Loucy (cell line): Measurements from ENCODE around the gene SPOCK3.

Experiments used
- H2AFZ ChIP-seq: fragments of 200-600 bp; sonication (generic); 2 replicates; pipeline ENCODE4 v1.6.0; 2016; ENCODE audit warnings: antibody characterized with exemption, mild to moderate bottlenecking, low read length, moderate library complexity
- H3F3A ChIP-seq: fragments of 200-600 bp; 2 replicates; pipeline ENCODE4 v1.6.0; 2016; ENCODE audit warnings: antibody characterized with exemption, low read depth, mild to moderate bottlenecking
- H3K27me3 ChIP-seq: fragments of 200-600 bp; sonication (generic); 2 replicates; pipeline ENCODE4 v1.6.1; 2014; ENCODE audit warnings: low read length, mild to moderate bottlenecking; ENCODE audit not compliant: insufficient read depth, poor library complexity, severe bottlenecking
- H3K36me3 ChIP-seq: fragments of 200-600 bp; sonication (generic); 2 replicates; pipeline ENCODE4 v1.6.1; 2016; ENCODE audit warnings: low read length; ENCODE audit not compliant: insufficient read depth
- H3K4me1 ChIP-seq: fragments of 200-600 bp; sonication (generic); 2 replicates; pipeline ENCODE4 v1.5.1; 2014; ENCODE audit warnings: low read length, mild to moderate bottlenecking; ENCODE audit not compliant: insufficient read depth, poor library complexity, severe bottlenecking
- H3K4me2 ChIP-seq: fragments of 200-600 bp; sonication (generic); 2 replicates; pipeline ENCODE4 v1.6.0; 2014; ENCODE audit warnings: antibody characterized with exemption, low read length, low read depth, mild to moderate bottlenecking; ENCODE audit not compliant: poor library complexity, severe bottlenecking
- H3K4me3 ChIP-seq: fragments of 200-600 bp; sonication (generic); 2 replicates; pipeline ENCODE4 v1.5.1; 2014; ENCODE audit warnings: low read length, mild to moderate bottlenecking, mixed read lengths; ENCODE audit not compliant: poor library complexity, severe bottlenecking
- H3K79me2 ChIP-seq: fragments of 200-600 bp; sonication (generic); 2 replicates; pipeline ENCODE4 v1.6.1; 2014; ENCODE audit warnings: low read length; ENCODE audit not compliant: insufficient read depth
- H3K9ac ChIP-seq: fragments of 200-600 bp; sonication (generic); 2 replicates; pipeline ENCODE4 v1.6.0; 2014; ENCODE audit warnings: mild to moderate bottlenecking, low read depth, low read length, moderate library complexity; ENCODE audit not compliant: poor library complexity, severe bottlenecking
- H3K9me2 ChIP-seq: fragments of 200-600 bp; sonication (generic); replicated peaks from 2 replicates; pipeline ENCODE4 v1.6.1; 2016; ENCODE audit warnings: low read depth, low read length, mixed read lengths
- H3K9me3 ChIP-seq: fragments of 200-600 bp; sonication (generic); 2 replicates; pipeline ENCODE4 v1.6.1; 2014; ENCODE audit warnings: mild to moderate bottlenecking, antibody characterized with exemption, low read length, low read depth; ENCODE audit not compliant: insufficient read depth
- H4K20me1 ChIP-seq: fragments of 200-600 bp; sonication (generic); 2 replicates; pipeline ENCODE4 v1.6.0; 2014; ENCODE audit warnings: antibody characterized with exemption, low read length, mild to moderate bottlenecking; ENCODE audit not compliant: insufficient read depth, poor library complexity, severe bottlenecking
- CTCF ChIP-seq: fragments of 200-600 bp; sonication (generic); conservative IDR thresholded peaks from 2 replicates; pipeline ENCODE4 v1.5.1; 2014; ENCODE audit warnings: mild to moderate bottlenecking, antibody characterized with exemption, low read length
- EZH2phosphoT487 ChIP-seq: fragments of 200-600 bp; IDR thresholded peaks from 2 replicates; pipeline ENCODE4 v1.6.1; 2018; ENCODE audit warnings: antibody characterized with exemption, mild to moderate bottlenecking, moderate library complexity, borderline replicate concordance

Gene SPOCK3

DNA sequence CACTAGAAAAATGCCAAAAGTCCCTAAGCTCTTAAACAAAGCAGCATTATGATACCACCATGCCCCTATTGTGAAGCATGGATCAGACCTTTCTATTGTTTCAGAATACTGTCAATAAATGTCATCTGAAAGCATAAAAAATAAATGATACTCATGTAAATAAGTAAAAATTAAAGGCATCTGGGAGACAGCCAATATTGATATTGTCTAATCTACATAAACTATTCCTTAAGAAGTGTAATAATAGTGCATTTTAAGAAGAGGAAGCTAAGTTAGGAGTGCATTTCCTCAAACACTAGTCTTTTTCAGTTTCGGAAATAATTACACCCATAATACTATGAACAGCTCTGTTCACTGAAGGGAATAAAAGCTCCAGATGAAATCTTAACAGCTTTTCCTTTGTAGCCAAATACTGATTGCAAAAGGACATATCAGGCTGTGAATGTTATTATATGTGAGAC, 181.6 kb downstream of the SPOCK3 start:
- no peak overlapping the region for H2AFZ ChIP-seq
- no peaks in the 10 kb centered on the region for H3K9me2 ChIP-seq
- no peaks in the 10 kb centered on the region for H3K27me3 ChIP-seq
- no peaks in the 10 kb centered on the region for H3K79me2 ChIP-seq
- H3K36me3 ChIP-seq, result no peaks in the 10 kb centered on the region
- H4K20me1 ChIP-seq, result no peaks in the 10 kb centered on the region
- H3K4me1 ChIP-seq, result no peaks in the 10 kb centered on the region
- H3F3A ChIP-seq, result no peaks in the 10 kb centered on the region
- H3K9ac ChIP-seq, result no peak overlapping the region
- H3K9me3 ChIP-seq, result no peaks in the 10 kb centered on the region
- H3K4me3 ChIP-seq, result no peak overlapping the region
- H3K4me2 ChIP-seq, result no peak overlapping the region
- TF ChIP-seq CTCF, result no peak

- Histone ChIP-seq H3F3A (no peaks in the 10 kb centered on the region), H3K9me2 (no peaks in the 10 kb centered on the region), H3K79me2 (no peaks in the 10 kb centered on the region), H4K20me1 (no peaks in the 10 kb centered on the region), H3K9ac (no peak overlapping the region), H3K27me3 (no peaks in the 10 kb centered on the region), H3K36me3 (no peaks in the 10 kb centered on the region), H2AFZ (no peak overlapping the region), H3K4me2 (no peak overlapping the region), H3K9me3 (no peaks in the 10 kb centered on the region), H3K4me3 (no peak overlapping the region), H3K4me1 (no peaks in the 10 kb centered on the region)
- TF ChIP-seq CTCF (no peak), EZH2phosphoT487 (no peak)
Observed at GRCh38 chr4:167049257-167049656, 185.0 kb downstream of the SPOCK3 start.

DNA sequence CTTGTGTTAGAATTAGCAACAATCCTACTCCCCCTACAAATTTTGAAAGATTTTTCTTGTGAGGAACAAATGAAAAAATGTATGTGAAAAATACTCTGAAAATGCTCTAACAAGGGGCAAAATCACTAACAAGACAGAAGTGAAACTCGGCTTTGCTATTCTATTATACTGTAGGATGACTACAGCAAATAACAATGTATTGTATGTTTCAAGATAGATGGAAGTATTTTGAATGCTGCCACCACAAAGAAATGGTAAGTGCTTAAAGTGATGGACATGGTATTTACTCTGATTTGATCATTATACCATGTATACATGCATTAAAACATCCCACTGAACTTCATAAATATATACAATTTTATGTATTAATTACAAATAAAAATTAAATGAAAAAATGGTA, 192.8 kb downstream of the SPOCK3 start:
- H3K79me2 ChIP-seq, result no peaks in the 10 kb centered on the region

More for the DNA sequence above, 192.8 kb downstream of the SPOCK3 start:
- no peaks in the 10 kb centered on the region for H3K9me3 ChIP-seq
- no peaks in the 10 kb centered on the region for H3F3A ChIP-seq
- H3K4me3 ChIP-seq, result no peak overlapping the region
- H2AFZ ChIP-seq, result no peak overlapping the region
- no peaks in the 10 kb centered on the region for H3K27me3 ChIP-seq
- TF ChIP-seq EZH2phosphoT487, result no peak
- no peak for TF ChIP-seq CTCF
- no peak overlapping the region for H3K4me2 ChIP-seq
- H3K9ac ChIP-seq, result no peak overlapping the region
- no peaks in the 10 kb centered on the region for H3K4me1 ChIP-seq
- no peaks in the 10 kb centered on the region for H4K20me1 ChIP-seq
- no peaks in the 10 kb centered on the region for H3K9me2 ChIP-seq
- no peaks in the 10 kb centered on the region for H3K36me3 ChIP-seq
